H9 (cell line): Measurements from ENCODE around the gene ZNF821. TPM values are rescaled to one million over a fixed set of nuclear protein-coding genes. Genes with fewer than 3 reads are reported as not detected.

Source experiments
- DNase-seq: peaks from one replicate; pipeline ENCODE4 v3.0.0-alpha.2; 2017
- H2AFZ ChIP-seq: one replicate; pipeline ENCODE4 v1.6.1; 2013; ENCODE audit warnings: mild to moderate bottlenecking, low read length, control low read depth, moderate library complexity
- H2AK5ac ChIP-seq: 2 replicates; pipeline ENCODE4 v1.6.1; 2013; ENCODE audit warnings: low read length, control low read depth, mixed read lengths; ENCODE audit not compliant: insufficient read length
- H2BK120ac ChIP-seq: one replicate; pipeline ENCODE4 v1.6.1; 2013; ENCODE audit warnings: low read depth, mild to moderate bottlenecking, low read length, control low read depth, inconsistent platforms; ENCODE audit not compliant: poor library complexity, severe bottlenecking
- H2BK12ac ChIP-seq: 2 replicates; pipeline ENCODE4 v1.6.1; 2013; ENCODE audit warnings: low read length, control low read depth, mixed read lengths, low read depth; ENCODE audit not compliant: insufficient read length
- H2BK15ac ChIP-seq: 2 replicates; pipeline ENCODE4 v1.6.1; 2013; ENCODE audit warnings: low read depth, low read length, control low read depth
- H2BK20ac ChIP-seq: one replicate; pipeline ENCODE4 v1.6.1; 2013; ENCODE audit warnings: low read depth, mild to moderate bottlenecking, low read length, control low read depth, inconsistent platforms; ENCODE audit not compliant: poor library complexity, severe bottlenecking
- H2BK5ac ChIP-seq: 2 replicates; pipeline ENCODE4 v1.6.1; 2013; ENCODE audit warnings: low read length, control low read depth, mixed read lengths; ENCODE audit not compliant: insufficient read length
- H3K14ac ChIP-seq: 2 replicates; pipeline ENCODE4 v1.6.1; 2013; ENCODE audit warnings: low read length, control low read depth; ENCODE audit not compliant: insufficient read depth
- H3K18ac ChIP-seq: 2 replicates; pipeline ENCODE4 v1.6.1; 2013; ENCODE audit warnings: low read depth, mild to moderate bottlenecking, mixed read lengths, low read length, control low read depth; ENCODE audit not compliant: insufficient read length
- H3K23ac ChIP-seq: 2 replicates; pipeline ENCODE4 v1.6.1; 2013; ENCODE audit warnings: low read length, control low read depth, mixed read lengths, low read depth; ENCODE audit not compliant: insufficient read length
- H3K23me2 ChIP-seq: 2 replicates; pipeline ENCODE4 v1.6.1; 2013; ENCODE audit warnings: low read depth, mild to moderate bottlenecking, mixed read lengths, low read length, control low read depth; ENCODE audit not compliant: insufficient read length, poor library complexity, severe bottlenecking
- H3K27ac ChIP-seq: 2 replicates; pipeline ENCODE4 v1.5.1; 2013; ENCODE audit warnings: low read length, control low read depth, mixed read lengths, low read depth; ENCODE audit not compliant: insufficient read length
- H3K27me3 ChIP-seq: 2 replicates; pipeline ENCODE4 v1.6.1; 2013; ENCODE audit warnings: low read length, control low read depth, inconsistent platforms; ENCODE audit not compliant: insufficient read depth
- H3K4ac ChIP-seq: 2 replicates; pipeline ENCODE4 v1.6.1; 2013; ENCODE audit warnings: low read depth, mild to moderate bottlenecking, control low read depth, inconsistent platforms, low read length, moderate library complexity
- H3K4me1 ChIP-seq: 2 replicates; pipeline ENCODE4 v1.6.1; 2013; ENCODE audit warnings: low read length, control low read depth, inconsistent platforms; ENCODE audit not compliant: insufficient read depth
- H3K4me2 ChIP-seq: 2 replicates; pipeline ENCODE4 v1.6.1; 2013; ENCODE audit warnings: low read length, control low read depth, mixed read lengths; ENCODE audit not compliant: insufficient read length, insufficient read depth
- H3K56ac ChIP-seq: 2 replicates; pipeline ENCODE4 v1.6.1; 2013; ENCODE audit warnings: low read depth, mild to moderate bottlenecking, mixed read lengths, low read length, control low read depth; ENCODE audit not compliant: insufficient read length
- H3K79me1 ChIP-seq: 2 replicates; pipeline ENCODE4 v1.6.1; 2013; ENCODE audit warnings: low read depth, mild to moderate bottlenecking, moderate library complexity, low read length, control low read depth, inconsistent platforms; ENCODE audit not compliant: insufficient read depth, poor library complexity, severe bottlenecking
- H3K79me2 ChIP-seq: 2 replicates; pipeline ENCODE4 v1.6.1; 2013; ENCODE audit warnings: low read length, control low read depth, inconsistent platforms; ENCODE audit not compliant: insufficient read depth
- H3K9ac ChIP-seq: 2 replicates; pipeline ENCODE4 v1.6.1; 2013; ENCODE audit warnings: low read length, control low read depth, mixed read lengths; ENCODE audit not compliant: insufficient read length; ENCODE audit errors: extremely low read depth
- H3K9me3 ChIP-seq: one replicate; pipeline ENCODE4 v1.6.1; 2013; ENCODE audit warnings: low read depth, low read length, inconsistent platforms; ENCODE audit not compliant: control insufficient read depth
- H3T11ph ChIP-seq: one replicate; pipeline ENCODE4 v1.6.1; 2013; ENCODE audit warnings: mild to moderate bottlenecking, low read length, control low read depth, inconsistent platforms
- H4K20me1 ChIP-seq: one replicate; pipeline ENCODE4 v1.6.1; 2013; ENCODE audit not compliant: control insufficient read depth, insufficient read length, insufficient read depth
- H4K5ac ChIP-seq: 2 replicates; pipeline ENCODE4 v1.6.1; 2013; ENCODE audit warnings: low read depth, mild to moderate bottlenecking, mixed read lengths, low read length, control low read depth; ENCODE audit not compliant: insufficient read length
- H4K8ac ChIP-seq: replicated peaks from 2 replicates; pipeline ENCODE4 v1.6.1; 2013; ENCODE audit warnings: low read length, control low read depth, mixed read lengths, low read depth; ENCODE audit not compliant: insufficient read length
- H4K91ac ChIP-seq: 2 replicates; pipeline ENCODE4 v1.6.1; 2013; ENCODE audit warnings: low read depth, mild to moderate bottlenecking, moderate library complexity, mixed read lengths, low read length, control low read depth; ENCODE audit not compliant: insufficient read length
- H3K27ac Mint-ChIP-seq, 3 experiments: 2 replicates in 2 of 3; 3 replicates in 1 of 3; pipeline ENCODE4 v1.8.0; 2020 to 2021; ENCODE audit warnings: mixed read lengths in 3 of 3, mild to moderate bottlenecking in 1 of 3, moderate library complexity in 1 of 3
- H3K27me3 Mint-ChIP-seq: 2 replicates; pipeline ENCODE4 v1.8.0; 2021; ENCODE audit warnings: low read depth, mild to moderate bottlenecking, moderate library complexity, mixed read lengths
- H3K36me3 Mint-ChIP-seq, 3 experiments: 2 replicates in 2 of 3; 3 replicates in 1 of 3; pipeline ENCODE4 v1.8.0; 2020 to 2021; ENCODE audit warnings: low read depth in 3 of 3, mixed read lengths in 3 of 3; ENCODE audit not compliant: insufficient read depth in 1 of 3
- H3K4me1 Mint-ChIP-seq, 2 experiments: 2 replicates each; pipeline ENCODE4 v1.8.0; 2020; ENCODE audit warnings: mixed read lengths in 2 of 2
- H3K4me3 Mint-ChIP-seq, 2 experiments: 2 replicates in 1 of 2; 3 replicates in 1 of 2; pipeline ENCODE4 v1.8.0; 2020 to 2021; ENCODE audit warnings: mild to moderate bottlenecking in 2 of 2, mixed read lengths in 2 of 2, moderate library complexity in 1 of 2
- H3K9me3 Mint-ChIP-seq, 2 experiments: 2 replicates in 1 of 2; 3 replicates in 1 of 2; pipeline ENCODE4 v1.8.0; 2020; ENCODE audit warnings: mild to moderate bottlenecking in 2 of 2, mixed read lengths in 2 of 2, moderate library complexity in 1 of 2
- WGBS: extraction: QIAGEN DNeasy Blood & Tissue Kit; methylation state at CpG from one replicate; pipeline ENCODE4 v1.1.7; 2013; ENCODE audit warnings: missing lambda C conversion rate, low lambda C conversion rate, mixed read lengths; ENCODE audit not compliant: insufficient read length; ENCODE audit errors: extremely low coverage; 5-methylcytosine and 5-hydroxymethylcytosine counted together
- total RNA-seq: library from RNA; stranded (reverse); gene quantifications from 2 replicates; pipeline ENCODE4 v1.2.1, GENCODE V29; 2021
- TF ChIP-seq, protein P1 (sequence below): fragments of 200-600 bp; sonication (generic); conservative IDR thresholded peaks from 3 replicates; pipeline ENCODE4 v1.8.0; 2021; ENCODE audit warnings: antibody characterized with exemption, mild to moderate bottlenecking

ZNF821 gene
- total RNA-seq, 1 experiment from 2014 or later, result 12.5 TPM

DNA sequence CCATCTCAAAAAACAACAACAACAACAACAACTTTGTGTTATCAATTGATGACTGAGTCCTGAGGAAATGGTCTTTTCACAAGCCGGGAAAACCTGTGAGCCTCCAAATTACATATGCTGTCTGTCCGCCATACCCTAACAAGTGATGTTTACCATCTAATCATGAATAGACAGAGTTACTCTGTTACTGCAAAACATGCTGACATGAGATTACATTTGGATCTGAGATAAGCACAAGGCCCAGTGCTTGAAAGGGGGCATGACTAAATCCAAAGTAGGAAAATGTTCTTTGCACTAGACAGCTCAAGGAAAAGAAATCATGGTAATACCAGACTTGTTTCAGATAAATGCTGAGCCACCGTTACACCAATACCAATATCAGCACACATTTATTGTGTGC, 46.8 kb downstream of the ZNF821 start:
- Histone ChIP-seq H3K18ac (no peak overlapping the region), H4K8ac (no peak overlapping the region), H4K20me1 (no peaks in the 10 kb centered on the region), H2AFZ (no peak overlapping the region), H3K14ac (no peak overlapping the region), H3K56ac (no peak overlapping the region), H3K27me3 (no peaks in the 10 kb centered on the region), H2BK20ac (no peak overlapping the region), H3K9me3 (no peaks in the 10 kb centered on the region), H4K91ac (no peak overlapping the region), H2BK12ac (no peak overlapping the region), H3K4me2 (no peak overlapping the region), H3K9ac (no peak overlapping the region), H4K5ac (no peak overlapping the region), H2BK120ac (no peak overlapping the region), H3K79me1 (no peaks in the 10 kb centered on the region), H2AK5ac (no peak overlapping the region), H3K79me2 (no peaks in the 10 kb centered on the region), H2BK5ac (no peak overlapping the region), H3T11ph (no peak overlapping the region), H2BK15ac (no peak overlapping the region), H3K23ac (no peak overlapping the region), H3K23me2 (no peaks in the 10 kb centered on the region), H3K27ac (no peak overlapping the region), H3K4me1 (no peaks in the 10 kb centered on the region), H3K4ac (no peak overlapping the region)
- no peak for DNase-seq
- H3K27ac Mint-ChIP-seq, result no peak overlapping the region
- no peaks in the 10 kb centered on the region for H3K4me1 Mint-ChIP-seq
- peaks cover 3% of the 10 kb centered on the region for H3K27me3 Mint-ChIP-seq
- H3K4me3 Mint-ChIP-seq, result no peak overlapping the region
- H3K36me3 Mint-ChIP-seq, result no peaks in the 10 kb centered on the region
- WGBS, result no CpG with 5 or more reads among the region's 3 CpGs
- no peaks in the 10 kb centered on the region for H3K9me3 Mint-ChIP-seq
- TF ChIP-seq, protein P1, sequence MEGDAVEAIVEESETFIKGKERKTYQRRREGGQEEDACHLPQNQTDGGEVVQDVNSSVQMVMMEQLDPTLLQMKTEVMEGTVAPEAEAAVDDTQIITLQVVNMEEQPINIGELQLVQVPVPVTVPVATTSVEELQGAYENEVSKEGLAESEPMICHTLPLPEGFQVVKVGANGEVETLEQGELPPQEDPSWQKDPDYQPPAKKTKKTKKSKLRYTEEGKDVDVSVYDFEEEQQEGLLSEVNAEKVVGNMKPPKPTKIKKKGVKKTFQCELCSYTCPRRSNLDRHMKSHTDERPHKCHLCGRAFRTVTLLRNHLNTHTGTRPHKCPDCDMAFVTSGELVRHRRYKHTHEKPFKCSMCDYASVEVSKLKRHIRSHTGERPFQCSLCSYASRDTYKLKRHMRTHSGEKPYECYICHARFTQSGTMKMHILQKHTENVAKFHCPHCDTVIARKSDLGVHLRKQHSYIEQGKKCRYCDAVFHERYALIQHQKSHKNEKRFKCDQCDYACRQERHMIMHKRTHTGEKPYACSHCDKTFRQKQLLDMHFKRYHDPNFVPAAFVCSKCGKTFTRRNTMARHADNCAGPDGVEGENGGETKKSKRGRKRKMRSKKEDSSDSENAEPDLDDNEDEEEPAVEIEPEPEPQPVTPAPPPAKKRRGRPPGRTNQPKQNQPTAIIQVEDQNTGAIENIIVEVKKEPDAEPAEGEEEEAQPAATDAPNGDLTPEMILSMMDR, result no peak
